DND-41 (cell line): Measurements from ENCODE around the gene LAMA4.

Experiments used
- EZH2 ChIP-seq: IDR thresholded peaks from 3 replicates; pipeline ENCODE4 v1.6.1; 2012; ENCODE audit warnings: borderline replicate concordance, low read depth, mild to moderate bottlenecking, moderate library complexity, low read length, inconsistent platforms; ENCODE audit not compliant: severe bottlenecking
- TF ChIP-seq, protein P1 (sequence below): IDR thresholded peaks from 2 replicates; pipeline ENCODE4 v1.5.1; 2012; ENCODE audit warnings: borderline replicate concordance, low read length, moderate library complexity, mild to moderate bottlenecking; ENCODE audit not compliant: poor library complexity, severe bottlenecking; ENCODE audit errors: extremely low read depth

DNA sequence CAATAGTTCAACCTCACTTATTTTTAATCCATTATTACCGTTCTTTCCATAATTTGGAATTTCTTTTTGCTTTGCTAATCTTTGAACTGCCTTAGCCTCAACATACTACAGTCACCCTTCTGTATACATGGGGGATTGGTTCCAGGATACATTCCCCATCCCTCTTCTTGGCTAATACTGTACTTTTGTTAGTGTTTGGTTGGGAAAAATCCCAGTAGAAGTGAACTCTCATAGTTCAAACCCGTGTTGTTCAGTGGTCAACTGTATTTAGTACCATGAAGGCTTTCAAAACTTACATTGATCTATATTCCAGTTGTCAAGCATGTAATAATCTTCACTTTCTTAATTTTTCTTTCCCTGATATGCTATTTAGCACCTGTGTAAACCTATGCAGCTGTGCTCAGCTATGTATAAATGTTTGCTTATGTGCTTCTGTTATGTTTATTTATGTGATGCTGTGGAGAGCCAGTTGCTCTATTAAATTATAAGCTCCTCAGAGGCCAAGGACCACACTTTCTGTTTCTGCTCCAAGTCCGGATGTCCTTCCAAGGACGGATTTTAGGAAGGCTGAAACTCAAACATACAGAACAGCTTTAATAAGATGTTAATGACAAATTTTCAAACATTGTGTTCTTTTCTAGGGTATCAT, 33.3 kb upstream of the LAMA4 start:
- TF ChIP-seq EZH2 = no peak
- TF ChIP-seq, protein P1, sequence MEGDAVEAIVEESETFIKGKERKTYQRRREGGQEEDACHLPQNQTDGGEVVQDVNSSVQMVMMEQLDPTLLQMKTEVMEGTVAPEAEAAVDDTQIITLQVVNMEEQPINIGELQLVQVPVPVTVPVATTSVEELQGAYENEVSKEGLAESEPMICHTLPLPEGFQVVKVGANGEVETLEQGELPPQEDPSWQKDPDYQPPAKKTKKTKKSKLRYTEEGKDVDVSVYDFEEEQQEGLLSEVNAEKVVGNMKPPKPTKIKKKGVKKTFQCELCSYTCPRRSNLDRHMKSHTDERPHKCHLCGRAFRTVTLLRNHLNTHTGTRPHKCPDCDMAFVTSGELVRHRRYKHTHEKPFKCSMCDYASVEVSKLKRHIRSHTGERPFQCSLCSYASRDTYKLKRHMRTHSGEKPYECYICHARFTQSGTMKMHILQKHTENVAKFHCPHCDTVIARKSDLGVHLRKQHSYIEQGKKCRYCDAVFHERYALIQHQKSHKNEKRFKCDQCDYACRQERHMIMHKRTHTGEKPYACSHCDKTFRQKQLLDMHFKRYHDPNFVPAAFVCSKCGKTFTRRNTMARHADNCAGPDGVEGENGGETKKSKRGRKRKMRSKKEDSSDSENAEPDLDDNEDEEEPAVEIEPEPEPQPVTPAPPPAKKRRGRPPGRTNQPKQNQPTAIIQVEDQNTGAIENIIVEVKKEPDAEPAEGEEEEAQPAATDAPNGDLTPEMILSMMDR = no peak
